Neuronal stem cell (in vitro differentiated cells): ENCODE results near the gene ATP11B.

ENCODE experiments used
- DNase-seq: peaks from one replicate; pipeline ENCODE4 v3.0.0-alpha.2; 2013; ENCODE audit warnings: low spot score
- H2AFZ ChIP-seq: one replicate; pipeline ENCODE4 v1.6.1; 2013; ENCODE audit warnings: mild to moderate bottlenecking, low read length, inconsistent platforms
- H2AK5ac ChIP-seq: 2 replicates; pipeline ENCODE4 v1.6.1; 2013; ENCODE audit warnings: low read depth, mild to moderate bottlenecking, inconsistent platforms, low read length, moderate library complexity, mixed read lengths
- H2BK120ac ChIP-seq: 2 replicates; pipeline ENCODE4 v1.6.1; 2013; ENCODE audit warnings: low read depth, mild to moderate bottlenecking, inconsistent platforms, low read length, moderate library complexity, mixed read lengths
- H2BK12ac ChIP-seq: one replicate; pipeline ENCODE4 v1.6.1; 2013; ENCODE audit warnings: low read length, inconsistent platforms
- H2BK15ac ChIP-seq: 2 replicates; pipeline ENCODE4 v1.6.1; 2013; ENCODE audit warnings: mild to moderate bottlenecking, low read length, inconsistent platforms, mixed read lengths
- H2BK5ac ChIP-seq: one replicate; pipeline ENCODE4 v1.6.1; 2013; ENCODE audit warnings: inconsistent platforms, mild to moderate bottlenecking, low read length, moderate library complexity
- H3K14ac ChIP-seq: one replicate; pipeline ENCODE4 v1.6.1; 2013; ENCODE audit warnings: low read length, inconsistent platforms
- H3K18ac ChIP-seq: 2 replicates; pipeline ENCODE4 v1.6.1; 2013; ENCODE audit warnings: low read length, inconsistent platforms
- H3K23ac ChIP-seq: 2 replicates; pipeline ENCODE4 v1.6.1; 2013; ENCODE audit warnings: low read depth, mild to moderate bottlenecking, mixed read lengths, low read length, inconsistent platforms; ENCODE audit not compliant: poor library complexity
- H3K27ac ChIP-seq: replicated peaks from 3 replicates; pipeline ENCODE4 v1.5.1; 2013; ENCODE audit warnings: low read length, inconsistent platforms
- H3K27me3 ChIP-seq, 3 experiments: 2 replicates each; pipeline ENCODE4 v1.6.1; 2013; ENCODE audit warnings: low read length in 3 of 3, mild to moderate bottlenecking in 2 of 3, inconsistent platforms in 1 of 3, low read depth in 1 of 3, mixed read lengths in 1 of 3, moderate library complexity in 1 of 3; ENCODE audit not compliant: control insufficient read depth in 3 of 3, insufficient read depth in 3 of 3
- H3K36me3 ChIP-seq, 2 donors: replicated peaks in 1 of 2; 2 replicates each; pipeline ENCODE4 v1.6.1; 2013; ENCODE audit warnings: low read length in 2 of 2; ENCODE audit not compliant: control insufficient read depth in 2 of 2, insufficient read depth in 2 of 2
- H3K4ac ChIP-seq: 2 replicates; pipeline ENCODE4 v1.6.1; 2013; ENCODE audit warnings: inconsistent platforms, mild to moderate bottlenecking, low read length, moderate library complexity
- H3K4me1 ChIP-seq, 2 donors: 1 replicate in 1 of 2; 2 replicates in 1 of 2; pipeline ENCODE4 v1.6.1; 2013; ENCODE audit warnings: low read length in 2 of 2, low read depth in 1 of 2; ENCODE audit not compliant: control insufficient read depth in 2 of 2, insufficient read depth in 1 of 2
- H3K4me2 ChIP-seq: one replicate; pipeline ENCODE4 v1.6.1; 2013; ENCODE audit warnings: mild to moderate bottlenecking, low read length, inconsistent platforms; ENCODE audit not compliant: insufficient read depth, poor library complexity, severe bottlenecking
- H3K4me3 ChIP-seq, 2 donors: 2 replicates each; pipeline ENCODE4 v1.5.1; 2013; ENCODE audit warnings: low read length in 2 of 2, mild to moderate bottlenecking in 2 of 2, inconsistent platforms in 1 of 2, moderate library complexity in 1 of 2
- H3K79me1 ChIP-seq: one replicate; pipeline ENCODE4 v1.6.1; 2013; ENCODE audit warnings: low read depth, mild to moderate bottlenecking, inconsistent platforms, low read length, moderate library complexity
- H3K9ac ChIP-seq: one replicate; pipeline ENCODE4 v1.6.1; 2013; ENCODE audit warnings: mild to moderate bottlenecking, low read depth, low read length, inconsistent platforms; ENCODE audit not compliant: poor library complexity
- H3K9me3 ChIP-seq, 2 donors: replicated peaks in 1 of 2; 2 replicates each; pipeline versions ENCODE3 to v1.6.1; 2013; ENCODE audit warnings: low read length in 2 of 2, mild to moderate bottlenecking in 2 of 2, inconsistent platforms in 1 of 2, low read depth in 1 of 2, mixed read lengths in 1 of 2, moderate library complexity in 1 of 2; ENCODE audit not compliant: control insufficient read depth in 2 of 2, insufficient read depth in 1 of 2
- H4K8ac ChIP-seq: one replicate; pipeline ENCODE4 v1.6.1; 2013; ENCODE audit warnings: low read depth, mild to moderate bottlenecking, inconsistent platforms, low read length, moderate library complexity
- H4K91ac ChIP-seq: one replicate; pipeline ENCODE4 v1.6.1; 2013; ENCODE audit warnings: low read length, low read depth, mild to moderate bottlenecking, inconsistent platforms; ENCODE audit not compliant: poor library complexity
- WGBS, 2 donors: extraction: QIAGEN DNeasy Blood & Tissue Kit; methylation state at CpG; one replicate each; pipeline ENCODE4 v1.1.7; 2013; ENCODE audit warnings: missing lambda C conversion rate in 2 of 2, mixed read lengths in 1 of 2; ENCODE audit not compliant: insufficient read length in 2 of 2, insufficient replicate concordance in 1 of 2; ENCODE audit errors: extremely low coverage in 2 of 2; 5-methylcytosine and 5-hydroxymethylcytosine counted together

ATP11B gene

GRCh38 chr3:182957676-182958266, 164.5 kb downstream of the ATP11B start:
- Histone ChIP-seq H3K18ac (no peak overlapping the region), H2BK120ac (no peak overlapping the region), H3K14ac (no peak overlapping the region), H2BK15ac (no peak overlapping the region), H3K4ac (no peak overlapping the region), H4K91ac (no peak overlapping the region), H3K4me3 (no peak overlapping the region), H3K79me1 (no peaks in the 10 kb centered on the region), H2AK5ac (no peak overlapping the region), H3K4me1 (peaks cover 4 to 14% of the 10 kb centered on the region in 2 donors), H3K36me3 (peaks cover 3 to 78% of the 10 kb centered on the region in 2 donors), H2BK12ac (no peak overlapping the region), H3K23ac (no peak overlapping the region), H2AFZ (no peak overlapping the region), H2BK5ac (no peak overlapping the region), H3K9me3 (peaks cover 0 to 5% of the 10 kb centered on the region in 2 donors), H3K4me2 (no peak overlapping the region), H3K27me3 (no peaks in the 10 kb centered on the region), H4K8ac (no peak overlapping the region), H3K9ac (no peak overlapping the region), H3K27ac (no peak overlapping the region)
- DNase-seq: no peak
- WGBS, 2 donors: no CpG with 5 or more reads among the region's 4 CpGs

- Histone ChIP-seq H3K23ac (no peak overlapping the region), H3K18ac (no peak overlapping the region), H2BK12ac (no peak overlapping the region), H2AK5ac (no peak overlapping the region), H2BK5ac (no peak overlapping the region), H3K79me1 (no peaks in the 10 kb centered on the region), H2AFZ (no peak overlapping the region), H3K27me3 (no peaks in the 10 kb centered on the region), H4K91ac (no peak overlapping the region), H3K4me1 (peaks cover 4 to 14% of the 10 kb centered on the region in 2 donors), H2BK15ac (no peak overlapping the region), H3K9ac (no peak overlapping the region), H3K36me3 (peaks cover 2 to 73% of the 10 kb centered on the region in 2 donors), H3K4me2 (peak overlapping the region; percentile 19), H3K14ac (no peak overlapping the region), H2BK120ac (no peak overlapping the region), H3K27ac (peak overlapping the region; percentile 61), H3K4ac (no peak overlapping the region), H3K9me3 (no peaks in the 10 kb centered on the region), H3K4me3 (no peak overlapping the region), H4K8ac (no peak overlapping the region)
- peak; percentile 46 for DNase-seq
- no CpG with 5 or more reads among the region's 4 CpGs for WGBS, 2 donors
Measured at GRCh38 chr3:182959474-182960350, 166.4 kb downstream of the ATP11B start.

- H2AFZ ChIP-seq: no peak overlapping the region
- no peak overlapping the region for H4K91ac ChIP-seq
- H3K14ac ChIP-seq: no peak overlapping the region
- H3K4me2 ChIP-seq: no peak overlapping the region
- no peak overlapping the region for H3K27ac ChIP-seq
- no peak overlapping the region for H2BK5ac ChIP-seq
- peaks cover 4 to 14% of the 10 kb centered on the region in 2 donors for H3K4me1 ChIP-seq
- H3K79me1 ChIP-seq: no peaks in the 10 kb centered on the region
- no peak overlapping the region for H2AK5ac ChIP-seq
- H2BK12ac ChIP-seq: no peak overlapping the region
- no peak overlapping the region for H3K23ac ChIP-seq
- no peak overlapping the region for H3K18ac ChIP-seq
- peaks cover 0 to 62% of the 10 kb centered on the region in 2 donors for H3K36me3 ChIP-seq
- no peak overlapping the region for H3K4me3 ChIP-seq
- H3K4ac ChIP-seq: no peak overlapping the region
- H3K27me3 ChIP-seq: no peaks in the 10 kb centered on the region
- no peaks in the 10 kb centered on the region for H3K9me3 ChIP-seq
- no peak overlapping the region for H3K9ac ChIP-seq
- H4K8ac ChIP-seq: no peak overlapping the region
- no peak overlapping the region for H2BK15ac ChIP-seq
- no peak overlapping the region for H2BK120ac ChIP-seq
- DNase-seq: no peak
Measured at GRCh38 chr3:182962166-182962565, 168.9 kb downstream of the ATP11B start.

GRCh38 chr3:182964179-182964578, 170.9 kb downstream of the ATP11B start:
- Histone ChIP-seq H3K4me2 (no peak overlapping the region), H3K4ac (no peak overlapping the region), H4K8ac (no peak overlapping the region), H2BK5ac (no peak overlapping the region), H3K36me3 (peaks cover 0 to 46% of the 10 kb centered on the region in 2 donors), H2AFZ (no peak overlapping the region), H3K27me3 (no peaks in the 10 kb centered on the region), H3K79me1 (no peaks in the 10 kb centered on the region), H2AK5ac (no peak overlapping the region), H3K23ac (no peak overlapping the region), H3K9ac (no peak overlapping the region), H3K27ac (no peak overlapping the region), H3K9me3 (no peaks in the 10 kb centered on the region), H2BK12ac (no peak overlapping the region), H2BK15ac (no peak overlapping the region), H4K91ac (no peak overlapping the region), H3K14ac (no peak overlapping the region), H3K4me3 (no peak overlapping the region), H2BK120ac (no peak overlapping the region), H3K18ac (no peak overlapping the region), H3K4me1 (peaks cover 4 to 10% of the 10 kb centered on the region in 2 donors)
- no CpG with 5 or more reads among the region's 1 CpG for whole genome bisulfite sequencing, 2 donors
- no peak for DNase-seq
